Fibroblast of skin of left biceps (primary cell): ENCODE measurements around the gene NPTX1.

Source experiments
- DNase-seq, 2 experiments: peaks; one replicate each; pipeline ENCODE4 v3.0.0-alpha.2; 2013; ENCODE audit warnings: low read depth in 2 of 2

The NPTX1 gene

DNA sequence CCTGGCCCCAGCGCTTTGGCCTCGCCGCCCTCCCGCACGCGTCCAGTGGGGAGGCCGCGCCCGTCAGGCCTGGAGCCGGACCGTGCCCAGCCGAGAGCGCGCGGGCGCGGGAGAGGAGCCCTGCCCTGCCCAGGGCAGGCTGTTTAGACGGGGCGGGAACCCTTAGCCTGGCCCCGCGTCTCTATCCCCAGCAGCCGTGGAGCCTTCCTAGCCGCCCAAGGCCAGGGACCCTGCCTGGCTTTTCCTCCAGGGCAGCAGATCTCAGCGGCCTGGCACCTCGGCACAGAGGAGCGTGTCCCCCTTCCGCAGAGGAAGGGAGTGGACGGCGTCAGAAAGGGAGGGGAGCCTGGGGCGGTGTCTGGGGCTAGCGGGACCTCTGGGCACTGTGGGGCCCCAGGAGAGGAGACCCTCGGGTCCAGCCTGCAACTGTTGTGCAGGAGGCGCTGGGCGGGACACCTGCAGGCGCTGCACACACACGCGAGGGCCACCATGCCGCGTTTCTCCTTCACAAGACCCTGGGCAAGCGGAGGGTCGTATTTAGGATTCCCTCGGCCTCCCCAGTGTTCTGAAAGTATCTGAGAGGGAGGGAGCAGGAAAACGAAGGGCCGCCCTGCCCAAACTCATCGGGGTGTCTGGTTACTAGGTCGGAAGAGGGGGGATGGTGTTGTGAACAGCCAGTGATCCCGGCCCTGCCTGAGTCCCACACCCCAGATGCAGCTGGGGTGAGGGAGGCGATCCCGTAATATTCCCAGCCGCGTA lies 2.3 kb upstream of the NPTX1 start:
- no peak for DNase-seq

DNA sequence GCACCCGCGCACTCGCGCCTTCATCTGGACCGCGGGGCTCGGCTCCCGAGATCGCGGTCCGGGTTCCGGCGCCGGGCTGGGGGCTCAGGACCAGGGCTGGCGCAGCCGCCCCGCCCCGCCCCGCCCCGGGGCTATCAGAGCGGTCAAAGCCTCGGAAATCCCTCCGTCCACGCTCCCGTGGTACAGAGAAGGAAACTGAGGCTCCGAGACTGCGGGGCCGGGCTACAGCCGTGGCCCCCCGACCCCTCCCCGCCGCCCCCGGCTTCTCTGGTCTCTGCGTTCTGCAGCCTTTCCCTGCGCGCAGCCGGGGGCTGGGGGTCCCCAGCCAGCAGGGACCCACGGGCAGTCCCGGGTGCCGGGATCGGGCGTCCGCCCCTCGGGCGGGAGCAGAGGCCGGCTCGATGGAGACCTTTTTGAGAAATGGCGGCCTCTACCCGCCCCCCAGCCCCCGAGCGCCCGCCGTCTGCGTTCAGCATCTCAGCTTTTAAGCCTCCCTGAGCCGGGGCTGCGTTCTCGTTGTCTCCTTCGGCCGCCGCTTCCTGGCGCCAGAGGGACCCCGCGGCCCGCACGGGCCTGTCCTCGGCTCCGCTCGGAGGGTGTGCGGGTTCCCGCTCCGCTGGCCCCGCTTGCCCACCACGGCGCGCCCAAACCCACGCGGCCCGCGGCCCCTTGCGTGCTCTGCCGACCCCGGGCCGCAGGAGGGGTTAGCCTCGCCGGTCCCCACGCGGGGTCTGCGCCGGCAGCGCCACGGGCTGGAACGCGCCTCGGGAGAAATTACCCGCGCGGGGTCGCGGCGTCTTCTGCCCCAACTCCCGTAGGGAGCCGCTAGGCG lies 1.5 kb upstream of the NPTX1 start:
- DNase-seq, result no peak

DNA sequence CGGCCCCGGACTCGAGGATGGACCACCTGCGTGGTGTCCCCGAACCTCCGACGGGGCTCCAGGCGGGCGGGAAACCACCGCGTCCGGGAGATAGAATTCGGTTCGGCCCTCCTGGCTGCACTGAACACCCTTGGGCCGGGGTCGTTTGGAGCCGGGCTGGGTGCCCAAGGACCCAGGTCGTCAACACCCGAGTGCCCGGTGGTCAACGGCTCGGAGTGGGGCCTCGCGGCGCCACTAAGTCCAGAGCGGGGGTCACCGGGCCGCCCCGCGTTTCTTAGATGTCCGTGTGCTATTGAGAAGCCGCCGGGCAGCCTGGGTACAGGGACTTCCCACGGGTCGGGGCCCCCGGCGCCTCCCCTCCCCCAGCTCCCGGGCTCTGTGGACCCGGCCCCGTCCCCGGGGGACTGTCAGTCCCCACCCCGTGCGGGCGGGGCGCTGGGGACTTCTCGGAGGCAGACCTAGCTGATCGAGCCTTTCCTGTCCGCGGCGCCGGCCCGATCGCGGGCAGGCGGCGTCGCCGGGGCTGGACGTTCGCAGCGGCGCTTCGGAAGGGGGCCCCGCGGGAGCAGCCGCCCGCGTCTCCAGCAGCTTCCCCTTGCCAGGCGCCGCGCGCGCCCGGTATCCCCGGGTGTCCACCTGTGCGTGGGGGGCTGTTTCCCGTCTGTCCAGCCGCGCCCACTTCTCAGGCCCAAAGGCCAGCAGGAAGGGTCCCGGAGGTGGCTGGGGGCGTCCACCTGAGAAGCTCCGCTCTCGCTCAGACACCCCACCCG lies 655 bp upstream of the NPTX1 start:
- no peak for DNase-seq

DNA sequence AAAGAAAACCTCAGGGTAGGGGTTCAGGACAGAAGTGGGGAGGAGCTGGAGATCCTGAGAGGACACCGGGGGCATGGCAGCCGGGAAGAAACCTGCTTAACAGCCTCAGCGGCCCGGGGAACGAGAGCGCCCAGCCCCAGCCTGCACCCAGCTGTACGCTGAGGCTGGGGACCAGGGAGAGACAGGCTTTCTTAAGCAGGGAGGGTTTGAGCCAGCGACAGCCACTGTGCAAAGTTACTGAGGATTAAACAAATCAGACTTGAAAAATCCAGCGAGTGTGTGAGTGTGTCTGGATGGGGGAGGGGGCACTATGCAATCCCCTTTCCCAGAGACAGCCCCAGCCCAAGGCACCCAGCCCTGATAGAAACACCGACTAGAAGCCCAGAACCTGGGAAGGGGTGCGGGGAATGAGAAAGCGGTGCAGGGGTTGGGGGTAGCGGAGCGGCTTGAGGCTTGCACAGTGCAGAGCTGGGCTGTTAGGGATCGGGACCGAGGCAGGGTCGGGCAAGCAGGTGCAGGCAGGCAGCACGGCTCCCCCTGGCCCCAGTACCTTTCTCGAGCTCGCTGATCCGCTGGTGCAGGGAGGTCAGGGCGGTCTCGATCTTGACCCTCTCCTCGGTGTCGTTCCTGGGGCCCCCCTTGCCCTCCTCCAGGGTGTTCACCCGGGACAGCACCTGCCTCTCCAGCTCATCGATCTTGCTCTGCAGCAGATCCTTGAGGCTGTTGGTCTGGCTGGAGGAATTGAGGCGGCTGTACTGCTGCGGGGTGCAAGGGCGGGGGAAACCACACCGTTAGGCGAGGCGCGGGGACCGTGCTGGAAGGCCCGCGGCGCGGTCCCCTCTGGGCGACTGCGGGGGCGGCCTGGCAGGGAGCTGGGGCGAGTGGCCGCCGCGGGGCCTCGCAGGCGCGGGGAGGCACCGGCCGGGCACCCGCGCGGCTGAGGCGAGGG lies 1.2 kb downstream of the NPTX1 start:
- no peak for DNase-seq

DNA sequence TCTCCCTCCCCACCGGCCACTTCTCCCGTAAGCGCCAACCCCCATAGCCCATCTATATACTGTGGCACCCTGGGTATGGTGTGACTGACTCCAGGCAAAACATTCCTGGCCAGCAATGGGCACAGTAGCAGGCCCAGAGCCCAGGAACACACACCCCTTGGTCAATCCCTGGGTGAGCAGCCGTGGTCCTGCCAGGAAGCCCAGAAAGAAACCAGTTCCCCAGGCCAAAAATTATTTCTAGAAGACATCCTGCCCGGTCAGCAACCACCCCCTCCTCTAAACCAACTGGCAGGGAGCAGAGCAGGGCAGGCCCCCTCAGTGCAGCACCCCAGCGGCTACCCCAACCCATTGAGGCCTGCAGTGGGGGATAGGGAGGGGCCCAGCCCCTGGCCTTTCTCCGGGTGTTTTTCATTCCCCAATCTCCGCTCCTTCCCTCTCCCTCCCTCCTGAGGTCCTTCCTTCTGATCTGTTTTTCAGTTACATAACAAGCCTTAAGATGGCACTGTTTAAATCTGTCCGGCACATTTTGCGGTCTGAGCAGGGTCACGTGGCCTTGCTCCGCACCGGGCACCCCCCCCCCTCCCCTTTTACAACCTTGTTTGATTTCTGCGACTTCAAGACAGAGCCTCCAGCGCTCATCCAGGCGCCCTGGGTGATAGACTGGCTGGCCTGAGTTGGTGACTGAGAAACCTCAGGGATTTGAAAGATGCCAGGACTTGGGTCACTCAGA lies 2.0 kb downstream of the NPTX1 start:
- DNase-seq, result no peak

DNA sequence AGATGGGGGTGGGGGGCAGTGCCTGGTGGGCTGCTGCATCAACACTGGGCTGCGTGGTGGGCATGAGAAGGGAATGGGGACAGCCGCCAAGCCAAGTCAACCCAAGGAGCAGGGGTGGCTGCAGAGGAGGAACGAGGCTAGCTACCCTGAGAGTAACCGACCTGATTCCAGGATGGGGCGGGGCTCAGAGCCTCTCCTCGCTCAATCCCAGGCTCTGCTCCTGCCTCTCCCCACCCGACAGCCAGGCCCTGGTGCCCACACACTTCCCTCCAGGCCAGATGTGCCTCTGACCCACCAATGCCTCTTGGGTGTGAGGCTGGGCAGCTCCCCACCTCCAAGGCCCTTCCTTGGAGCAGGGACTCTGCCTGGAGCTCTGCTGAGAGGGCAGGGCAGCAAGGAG lies 2.7 kb downstream of the NPTX1 start:
- DNase-seq, result no peak

DNA sequence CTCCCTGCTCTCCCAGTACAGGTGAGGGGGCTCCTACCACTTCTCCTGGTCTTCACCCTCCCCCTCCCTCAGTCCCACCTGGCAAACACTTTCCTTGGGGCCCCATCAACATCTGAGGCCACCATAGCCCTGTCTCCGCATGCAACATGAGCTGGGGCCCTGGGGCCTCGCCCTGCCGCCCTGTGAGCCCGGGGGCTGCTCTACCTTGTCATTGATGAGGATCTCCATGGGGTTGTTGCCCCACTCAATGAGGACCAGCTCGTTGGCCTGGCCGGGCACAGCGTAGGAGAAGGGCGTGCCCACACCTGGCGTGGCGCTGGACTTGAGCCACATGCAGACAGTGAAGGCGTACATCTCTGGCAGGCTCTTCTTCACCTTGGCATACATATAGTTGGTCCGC lies 3.4 kb downstream of the NPTX1 start:
- no peak for DNase-seq

DNA sequence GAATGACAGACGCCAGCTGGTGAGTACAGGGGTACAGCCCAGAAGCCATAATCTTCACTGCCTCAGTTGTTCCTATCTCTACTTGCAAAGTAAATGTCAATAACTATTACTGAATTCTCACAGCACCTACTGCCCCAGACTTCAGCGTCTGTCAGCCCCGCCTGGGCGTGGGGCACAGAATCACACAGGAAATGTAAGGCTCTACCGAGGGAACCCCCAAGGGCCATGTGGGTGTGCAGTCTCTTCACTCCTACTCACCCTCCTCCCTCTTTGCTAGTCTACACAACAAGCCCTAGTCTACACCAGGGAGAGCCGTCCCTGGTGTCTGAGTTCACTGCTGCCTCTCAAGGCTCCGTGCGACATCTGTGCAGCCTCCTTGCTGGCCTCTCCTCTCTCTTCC lies 4.5 kb downstream of the NPTX1 start:
- no peak for DNase-seq

DNA sequence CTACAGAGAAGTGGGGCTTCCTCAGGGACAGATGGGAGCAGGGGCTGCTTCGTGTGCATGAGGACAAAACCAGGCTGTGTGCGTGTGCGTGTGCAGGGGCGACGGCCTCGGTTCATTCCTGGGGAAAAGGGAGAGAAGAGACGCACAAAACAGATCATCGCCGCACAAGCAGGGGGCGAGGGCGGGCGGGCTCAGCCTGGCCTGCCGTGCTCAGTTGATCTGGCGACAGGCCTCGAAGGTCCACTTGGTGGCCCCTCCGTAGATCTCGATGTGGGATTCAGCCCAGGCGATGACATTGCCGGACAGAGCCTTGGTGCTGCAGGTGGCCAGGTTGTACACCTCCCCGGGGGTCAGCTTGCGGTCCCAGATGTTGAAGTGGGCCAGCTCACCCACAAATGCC lies 5.8 kb downstream of the NPTX1 start:
- no peak for DNase-seq

DNA sequence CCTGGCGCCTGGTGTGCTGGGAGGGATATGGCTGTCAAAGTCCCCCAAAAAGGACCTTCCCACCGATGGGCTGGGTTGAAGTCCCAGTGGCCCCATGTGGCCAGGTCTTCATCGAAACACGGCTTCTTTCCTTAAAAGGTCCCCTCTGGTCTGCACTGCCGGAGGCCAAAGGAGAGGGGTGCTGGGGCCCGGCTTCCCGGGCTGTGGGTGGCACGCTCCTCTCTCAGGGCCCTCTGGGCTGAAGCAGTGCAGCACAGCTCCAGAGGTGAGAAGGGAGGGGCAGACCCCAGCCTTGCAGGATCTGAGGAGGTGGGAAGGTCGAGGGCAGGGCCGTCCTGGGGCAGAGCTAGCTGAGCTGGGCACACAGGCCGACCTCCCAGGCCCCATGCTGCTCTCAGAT lies 6.7 kb downstream of the NPTX1 start:
- no peak for DNase-seq

DNA sequence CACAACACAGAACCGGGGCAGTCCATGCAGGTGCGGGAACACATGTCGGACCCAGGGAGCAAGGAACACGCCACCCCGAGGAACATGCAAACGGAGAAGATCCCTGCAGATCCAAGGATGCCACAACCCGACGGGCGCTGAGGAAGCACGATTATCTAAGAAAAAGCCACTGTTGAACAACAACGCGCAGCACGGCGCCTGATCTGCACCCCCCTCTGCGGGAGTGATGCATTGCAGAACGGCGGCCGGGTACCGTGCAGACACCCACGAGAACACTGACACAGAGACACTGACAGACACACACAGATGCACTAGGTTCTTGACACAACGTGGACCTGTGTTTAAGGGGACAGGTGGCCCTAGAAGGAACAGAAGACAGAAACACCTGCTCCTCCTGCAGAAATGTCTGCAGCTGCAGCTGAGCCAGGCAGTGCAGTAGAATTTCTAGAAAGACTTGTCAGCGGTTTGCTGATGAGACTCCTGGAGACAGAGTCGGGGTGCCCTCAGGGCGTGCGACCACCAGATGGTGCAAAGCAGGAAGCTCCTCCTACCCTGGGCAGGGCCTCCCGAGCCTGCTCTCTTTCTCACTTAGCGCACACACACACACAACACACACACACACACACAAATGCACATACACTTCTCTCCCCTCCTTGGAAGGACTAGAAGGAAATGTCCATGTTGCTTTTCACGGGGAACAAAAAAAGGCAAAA lies 7.5 kb downstream of the NPTX1 start:
- no peak for DNase-seq

DNA sequence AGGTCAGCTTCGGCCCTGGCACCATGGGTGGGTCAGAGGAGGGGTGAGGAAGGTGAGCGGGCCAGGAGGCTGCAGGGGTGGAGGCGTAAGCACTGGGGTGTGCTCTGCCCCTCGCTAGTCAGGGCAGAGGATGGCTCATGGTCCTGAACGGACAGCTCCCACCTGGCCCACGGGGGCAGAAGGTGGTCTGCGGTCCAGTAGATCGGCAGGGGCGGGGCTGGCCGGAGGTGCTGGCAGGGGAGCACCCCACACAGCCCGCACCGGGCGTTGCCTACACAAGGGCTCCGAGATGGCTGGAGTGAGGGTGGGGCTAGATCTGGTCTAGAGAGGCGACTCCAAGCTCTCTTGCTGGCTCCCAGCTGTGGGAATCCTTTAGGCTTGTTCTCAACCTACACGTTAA lies 8.2 kb downstream of the NPTX1 start:
- DNase-seq, result no peak

DNA sequence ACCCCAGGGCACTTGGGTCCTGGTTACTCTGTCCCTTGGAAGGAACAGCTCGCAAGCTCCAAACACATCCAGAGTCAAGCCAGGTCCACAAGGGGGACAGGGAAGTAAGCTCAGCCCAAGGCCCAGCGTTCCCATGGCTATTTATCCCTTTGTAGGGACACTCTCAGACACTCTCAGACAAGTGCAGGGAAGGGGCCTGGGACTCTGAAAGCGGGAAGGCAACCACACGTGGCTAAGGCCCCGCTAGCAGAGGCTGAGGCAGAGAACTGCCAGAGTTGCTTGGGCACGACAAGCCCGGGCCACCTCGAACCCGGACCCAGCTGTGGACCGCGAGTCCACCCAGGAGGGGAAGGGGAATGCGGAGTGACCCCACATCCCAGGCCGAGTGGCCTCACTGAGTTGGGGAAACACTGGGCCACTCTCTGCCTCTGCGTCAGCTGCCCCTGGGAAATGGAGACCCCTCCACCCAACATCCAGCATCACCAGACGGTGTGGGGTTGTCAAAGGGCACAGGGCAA lies 10.2 kb downstream of the NPTX1 start:
- no peak for DNase-seq

DNA sequence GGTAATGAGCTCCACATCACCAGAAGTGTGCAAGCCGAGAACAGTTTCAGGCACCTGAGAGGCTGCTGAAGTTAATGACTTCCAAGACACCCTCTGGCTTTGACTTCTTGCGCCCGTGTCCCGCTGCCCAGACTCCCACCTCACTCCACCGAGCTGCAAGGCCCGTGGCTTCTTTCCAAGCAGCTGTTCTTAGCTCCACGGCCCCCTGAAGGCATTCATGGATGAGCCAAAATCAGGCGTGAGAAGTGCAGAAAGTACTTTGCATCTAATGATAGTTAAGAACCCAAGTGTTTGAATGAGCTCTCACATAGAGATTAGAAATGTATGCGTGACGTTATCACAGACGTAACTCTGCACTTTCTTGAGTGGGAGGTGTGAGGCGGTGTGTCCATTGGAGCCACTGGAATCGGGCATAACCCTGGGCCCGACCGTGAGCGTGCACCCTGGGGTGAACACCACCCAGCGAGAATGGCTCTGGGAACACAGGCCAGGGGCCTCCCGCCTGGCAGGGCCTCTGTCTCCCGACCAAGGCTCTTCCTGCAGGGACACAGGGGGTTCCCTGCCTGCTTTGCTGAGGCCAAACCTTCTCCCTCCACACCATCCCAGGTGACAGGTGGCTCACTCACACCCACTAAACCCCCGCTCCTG lies 11.0 kb downstream of the NPTX1 start:
- no peak for DNase-seq

DNA sequence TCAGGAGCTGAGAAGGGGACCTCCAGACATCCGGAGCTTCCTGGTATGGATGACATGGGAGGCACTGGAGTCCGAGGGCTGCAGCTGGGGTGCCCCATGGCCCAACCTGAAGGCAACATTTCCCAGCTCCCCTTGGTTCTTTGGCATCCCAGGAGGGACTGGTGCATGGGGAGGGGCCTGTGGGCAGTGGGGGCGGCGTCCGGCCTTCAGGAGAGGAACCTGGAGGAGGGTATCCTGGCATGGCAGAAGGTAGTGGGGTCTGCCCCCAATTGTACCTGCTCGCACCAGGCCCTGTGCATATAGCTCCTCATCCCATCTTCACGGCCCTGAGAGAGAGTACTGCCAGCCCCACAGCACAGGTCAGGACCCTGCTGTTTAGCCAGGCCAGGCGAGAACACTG lies 11.9 kb downstream of the NPTX1 start:
- DNase-seq, result no peak

DNA sequence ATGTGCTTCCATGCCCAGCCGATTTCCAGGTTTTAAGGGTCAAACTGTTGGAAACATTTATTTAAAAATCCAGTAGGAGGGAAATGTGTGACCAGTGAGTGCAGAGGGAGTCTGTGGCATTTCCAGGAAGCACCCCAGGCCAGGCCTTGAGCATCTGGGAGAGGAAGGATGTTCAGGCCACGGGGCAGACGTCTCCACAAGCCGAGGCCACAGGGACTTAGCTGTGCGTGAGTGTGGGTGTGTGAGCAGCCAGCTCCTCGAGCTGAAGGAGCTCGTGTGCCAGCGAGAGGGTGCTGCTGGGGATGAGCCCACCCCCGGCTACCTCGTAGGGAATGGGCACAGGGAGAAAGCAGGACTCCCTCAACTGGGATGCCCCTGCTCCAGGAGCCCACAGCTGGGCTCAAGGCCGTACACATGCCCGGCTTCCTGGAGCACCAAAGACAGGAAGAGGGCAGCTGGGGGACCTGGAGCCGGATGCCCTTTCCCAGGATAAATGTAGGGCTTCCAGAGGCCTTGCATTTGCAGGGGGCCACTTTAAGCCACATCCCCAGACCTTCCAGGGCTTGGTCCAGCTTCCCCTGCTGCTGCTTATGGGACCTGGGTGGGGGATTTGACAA lies 12.5 kb downstream of the NPTX1 start:
- DNase-seq, result no peak

DNA sequence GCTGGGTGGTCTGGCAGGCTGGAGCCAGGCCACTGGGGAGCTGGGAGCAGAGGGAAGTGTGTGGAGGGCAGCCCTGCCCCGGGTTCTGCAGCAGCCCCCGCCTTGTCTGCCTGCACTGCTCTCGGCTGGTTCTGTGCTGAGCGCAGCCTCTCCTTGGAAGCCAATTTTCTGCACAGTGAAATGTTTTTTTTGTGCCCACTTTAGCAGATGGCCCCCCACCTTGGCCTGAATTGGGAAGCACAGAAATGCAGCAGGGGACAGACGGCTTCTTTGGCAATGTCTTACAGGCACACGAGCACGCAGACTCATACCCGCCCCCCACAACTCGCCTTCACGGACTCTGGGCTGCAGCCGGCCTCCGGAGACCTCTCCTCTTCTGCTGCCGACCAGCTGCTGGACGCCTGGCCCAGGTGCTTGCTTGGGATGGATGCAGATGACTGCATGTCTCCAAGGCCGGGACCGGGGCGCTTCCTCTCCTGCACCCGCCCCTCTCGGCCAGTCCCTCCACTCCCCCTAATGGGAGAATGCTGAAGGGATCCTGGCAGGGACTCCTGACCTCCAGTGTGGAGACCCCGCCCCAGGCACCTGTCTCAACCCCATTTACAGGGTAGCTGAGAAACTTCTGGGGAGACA lies 14.8 kb downstream of the NPTX1 start:
- no peak for DNase-seq

DNA sequence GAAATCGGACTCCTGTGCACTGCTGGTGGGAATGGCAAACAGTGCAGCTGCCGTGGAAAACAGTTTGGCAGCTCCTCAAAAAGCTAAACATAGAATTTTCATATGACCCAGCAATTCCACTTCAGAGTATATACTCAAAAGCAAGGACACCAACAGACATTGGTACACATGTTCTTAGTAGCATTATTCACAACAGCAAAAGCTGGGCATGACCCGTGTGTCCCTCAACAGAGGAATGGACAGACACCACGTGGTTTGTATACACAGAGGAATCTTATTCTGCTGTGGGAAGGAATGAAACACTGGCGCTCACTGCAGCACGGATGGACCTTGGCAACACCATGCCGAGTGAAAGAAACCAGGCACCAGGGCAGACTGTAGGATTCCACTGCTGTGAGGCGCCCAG lies 16.0 kb downstream of the NPTX1 start:
- DNase-seq, result no peak
